SH-SY5Y (cell line): Measurements from ENCODE around the gene STXBP6.

Experiments used
- GATA2 ChIP-seq: IDR thresholded peaks from 2 replicates; pipeline ENCODE4 v1.6.1; 2011; ENCODE audit warnings: mild to moderate bottlenecking, low read depth, low read length
- GATA3 ChIP-seq: IDR thresholded peaks from 2 replicates; pipeline ENCODE4 v1.6.1; 2011; ENCODE audit warnings: low read depth, mild to moderate bottlenecking, low read length, moderate library complexity

The STXBP6 gene

DNA sequence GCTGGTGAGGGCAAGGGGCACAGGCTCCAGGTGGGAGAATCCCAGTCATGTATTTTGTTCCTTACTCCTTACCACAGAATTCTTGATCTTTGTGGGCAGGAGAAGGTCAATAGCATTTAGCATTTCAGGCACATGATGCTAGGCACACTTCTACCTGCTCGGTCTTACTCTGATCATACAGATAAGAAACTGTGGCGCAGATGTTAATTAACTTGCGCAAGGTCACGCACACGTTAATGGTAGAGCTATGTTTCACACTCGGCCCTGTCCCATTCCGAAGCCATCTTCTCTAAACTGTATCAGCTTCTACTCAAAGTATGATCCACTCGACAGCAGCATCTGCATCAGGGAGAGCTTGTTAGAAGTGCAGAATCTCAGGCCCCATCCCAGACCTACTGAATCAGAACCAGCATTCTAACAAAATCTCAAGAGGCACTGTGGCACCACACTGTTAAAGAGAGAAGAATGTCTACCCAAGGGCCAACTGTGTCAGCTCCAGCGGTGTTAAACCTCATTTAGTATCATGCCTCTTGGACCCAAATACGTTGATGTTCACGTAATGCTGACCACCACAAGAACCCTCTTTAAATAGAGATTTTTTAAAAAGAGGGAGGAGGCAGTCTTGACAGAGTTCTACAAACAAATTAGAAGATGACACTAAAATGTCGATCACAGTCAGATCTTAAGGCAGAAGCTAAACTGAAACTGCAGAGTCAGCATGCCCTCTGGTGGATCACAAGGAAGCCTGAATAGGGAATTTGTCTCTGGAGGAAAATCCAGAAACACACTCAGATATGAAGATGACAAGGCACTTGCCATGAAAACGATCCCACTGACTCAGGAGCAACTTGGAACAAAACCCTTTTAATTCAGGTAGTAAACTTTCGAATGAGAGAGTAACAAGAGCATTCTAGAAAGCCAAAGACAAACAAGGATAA is 7.3 kb downstream of the STXBP6 start:
- TF ChIP-seq GATA2 (no peak), GATA3 (no peak)

DNA sequence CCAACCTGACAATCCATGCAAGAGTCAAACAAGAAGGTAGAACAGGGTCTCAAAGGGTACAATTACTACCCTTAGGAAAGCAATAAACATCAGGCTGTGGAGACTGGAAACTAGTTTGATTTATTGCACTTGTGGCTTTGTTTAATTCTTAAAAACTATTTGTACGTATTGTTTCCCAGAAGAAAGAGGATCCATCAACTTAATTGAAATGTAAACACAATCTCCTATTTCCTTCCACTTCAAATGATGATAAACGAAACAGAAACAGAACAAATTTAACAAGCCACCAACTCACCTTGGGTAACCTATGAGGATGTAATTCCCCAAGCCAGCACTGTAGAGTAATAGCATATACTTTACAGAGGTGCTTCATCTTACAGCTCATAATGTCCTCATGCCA is 8.0 kb downstream of the STXBP6 start:
- no peak for TF ChIP-seq GATA3
- no peak for TF ChIP-seq GATA2

DNA sequence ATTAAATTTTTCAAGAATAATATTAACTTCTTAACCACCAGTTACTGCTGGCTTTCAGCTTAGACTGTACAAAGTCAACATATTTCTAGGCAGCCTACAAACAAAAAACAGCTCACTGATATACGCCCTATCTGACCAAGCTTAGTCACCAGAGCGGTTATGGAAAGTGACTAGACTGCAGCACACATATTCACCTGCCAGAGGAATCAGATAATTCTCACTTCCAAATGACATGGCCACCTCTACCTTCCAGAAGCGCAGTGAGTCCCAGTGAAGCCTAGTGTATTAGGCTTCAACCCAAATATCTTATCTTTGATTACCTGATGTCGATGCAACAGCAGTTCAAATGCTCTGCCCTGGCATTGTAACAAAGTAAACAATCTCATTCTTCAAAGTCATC is 8.5 kb downstream of the STXBP6 start:
- TF ChIP-seq GATA2 (no peak), GATA3 (no peak)

DNA sequence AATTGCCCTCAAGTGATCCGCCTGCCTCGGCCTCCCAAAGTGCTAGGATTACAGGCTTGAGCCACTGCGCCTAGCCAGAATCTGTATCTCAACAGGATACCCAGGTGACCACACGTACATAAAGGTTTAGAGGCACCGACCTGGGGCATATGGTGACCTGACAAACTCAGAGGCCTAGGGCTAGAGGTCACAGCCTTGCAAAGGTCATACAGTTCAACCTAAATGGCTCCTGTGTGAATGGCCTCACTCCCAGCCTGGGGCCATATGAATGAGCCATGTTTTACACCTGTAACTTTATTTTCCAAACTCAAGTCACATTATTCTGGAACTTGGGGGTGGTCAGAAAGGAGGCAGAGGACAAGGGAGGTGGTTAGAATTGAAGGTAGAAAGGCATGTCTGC is 10.0 kb downstream of the STXBP6 start:
- TF ChIP-seq GATA3 (no peak), GATA2 (no peak)

DNA sequence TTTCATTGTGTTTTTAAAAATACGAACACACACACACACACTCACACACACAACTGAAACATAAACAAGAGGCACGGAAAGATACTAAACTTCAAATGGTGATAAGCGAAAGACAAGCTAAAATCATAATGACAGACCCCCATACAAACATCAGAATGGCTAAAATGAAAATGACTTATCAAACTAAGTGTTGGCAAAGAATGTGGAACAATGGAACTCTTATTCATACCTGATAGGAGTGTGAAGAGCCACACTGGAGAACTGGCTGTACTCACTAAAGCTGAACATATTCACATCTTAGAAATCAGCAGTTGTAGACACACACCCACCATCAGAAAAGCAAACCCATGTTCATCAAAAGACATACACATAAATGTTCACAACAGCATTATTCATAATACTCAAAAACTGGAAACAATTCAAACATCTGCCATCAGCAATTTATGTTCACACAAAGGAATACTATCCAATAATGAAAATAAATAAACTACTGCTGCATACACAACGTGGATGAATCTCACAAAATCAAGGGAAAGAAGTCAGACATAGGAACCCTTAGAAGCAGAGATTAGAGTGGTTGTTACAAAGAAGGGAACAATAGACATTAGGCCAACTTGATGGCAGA is 11.8 kb downstream of the STXBP6 start:
- TF ChIP-seq GATA3 = no peak
- TF ChIP-seq GATA2 = no peak

DNA sequence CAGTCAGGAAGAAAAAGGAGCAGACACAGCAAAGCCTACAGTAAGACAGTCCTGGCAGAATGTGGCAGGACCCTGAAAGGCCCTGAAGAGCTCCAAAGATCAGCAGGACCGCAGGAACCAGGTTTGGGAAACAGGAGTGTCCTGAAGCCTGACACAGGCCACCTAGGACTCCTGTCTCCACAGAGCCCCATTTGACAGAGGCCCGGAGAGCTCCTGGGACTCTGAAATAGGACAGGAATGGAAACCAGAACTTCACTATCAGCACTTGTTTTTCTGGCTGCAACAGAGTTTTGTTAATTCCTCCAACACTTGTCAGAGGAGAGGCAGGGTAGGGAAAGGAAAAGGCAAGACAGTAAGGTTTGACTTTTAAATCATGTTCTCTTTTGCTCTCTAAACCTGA is 12.9 kb downstream of the STXBP6 start:
- TF ChIP-seq GATA3 (no peak), GATA2 (no peak)

DNA sequence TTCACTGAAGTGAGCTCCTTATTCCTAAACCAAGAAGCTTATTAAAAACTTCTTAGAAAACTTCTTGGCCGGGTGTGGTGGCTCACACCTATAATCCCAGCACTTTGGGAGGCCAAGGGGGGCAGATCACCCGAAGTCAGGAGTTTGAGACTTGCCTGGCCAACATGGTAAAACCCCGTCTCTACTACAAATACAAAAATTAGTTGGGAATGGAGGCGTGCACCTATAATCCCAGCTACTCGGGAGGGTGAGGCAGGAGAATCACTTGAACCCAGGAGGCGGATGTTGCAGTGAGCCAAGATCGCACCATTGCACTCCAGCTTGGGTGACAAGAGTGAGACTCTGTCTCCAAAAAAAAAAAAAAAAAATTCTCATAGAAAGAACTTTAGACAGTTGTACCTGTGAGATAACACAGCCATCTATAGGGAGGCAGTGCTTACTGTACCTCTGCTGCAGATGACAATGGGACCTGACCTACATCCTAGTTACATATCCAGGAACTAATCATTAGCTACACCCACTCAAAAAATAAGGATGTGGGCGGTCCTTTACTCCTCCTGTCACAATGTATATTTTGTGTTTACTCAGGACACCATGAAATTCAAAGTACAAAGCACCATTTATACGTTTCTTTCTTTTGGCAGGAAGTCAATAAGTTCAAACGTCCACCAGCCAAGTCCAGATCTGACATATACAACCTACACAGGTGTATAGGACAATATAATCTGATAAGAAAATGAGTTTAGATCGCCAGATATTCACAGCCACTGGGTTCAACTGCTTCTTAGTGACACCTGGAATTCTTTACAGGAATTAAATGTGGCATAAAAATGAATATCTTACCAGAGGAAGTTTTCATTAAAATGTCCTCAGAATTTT is 14.9 kb downstream of the STXBP6 start:
- TF ChIP-seq GATA3 (no peak), GATA2 (no peak)

DNA sequence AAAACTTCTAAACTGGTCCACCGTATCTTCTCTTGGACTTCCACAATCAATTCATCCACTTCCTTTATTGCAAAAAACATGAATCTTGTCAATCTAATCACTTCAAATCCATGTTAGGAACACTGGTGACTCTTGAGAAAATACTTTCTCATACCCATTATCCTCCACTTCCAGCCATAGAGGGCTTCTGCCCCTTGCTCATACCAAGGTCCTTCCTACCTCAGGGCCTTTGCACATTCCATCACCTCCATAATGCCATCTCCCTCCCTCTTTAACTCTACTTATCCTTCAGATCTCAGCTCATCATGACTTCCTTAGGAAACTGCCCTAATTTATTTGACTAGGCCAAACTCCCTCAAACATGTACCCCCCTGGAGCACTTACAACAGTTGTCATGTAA is 16.6 kb downstream of the STXBP6 start:
- no peak for TF ChIP-seq GATA2
- TF ChIP-seq GATA3 = no peak

DNA sequence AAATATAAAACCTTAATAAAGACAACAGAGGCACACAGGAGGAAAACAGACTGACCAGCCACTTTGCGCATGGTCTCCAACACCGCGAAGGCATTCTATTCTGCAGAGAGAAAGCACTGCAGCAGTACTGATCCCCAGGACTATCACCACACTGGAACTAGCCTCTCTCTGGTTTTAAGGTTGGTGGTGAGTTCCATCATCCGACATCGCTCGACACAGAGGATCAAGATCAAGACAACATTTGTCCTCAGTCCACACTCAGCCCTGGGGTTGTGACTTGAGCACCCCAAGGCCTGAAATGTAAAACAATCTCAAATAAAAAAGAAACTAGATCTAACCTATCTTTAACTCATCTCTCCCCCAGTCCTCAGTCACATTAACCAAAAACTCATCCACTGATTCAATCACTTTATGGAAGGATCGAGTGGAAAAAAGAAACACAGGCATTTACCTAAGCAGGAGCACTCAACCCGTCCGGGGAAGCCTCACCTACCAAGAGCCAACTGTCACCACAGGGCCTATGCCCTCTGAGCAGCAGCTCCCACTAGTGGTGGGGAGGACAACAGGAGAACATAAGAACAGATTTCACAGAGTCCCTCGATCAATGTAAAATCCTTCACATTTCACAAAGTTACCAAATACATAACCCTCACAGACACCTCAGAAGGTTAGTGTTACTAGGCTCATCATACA is 17.7 kb downstream of the STXBP6 start:
- TF ChIP-seq GATA2 = no peak

DNA sequence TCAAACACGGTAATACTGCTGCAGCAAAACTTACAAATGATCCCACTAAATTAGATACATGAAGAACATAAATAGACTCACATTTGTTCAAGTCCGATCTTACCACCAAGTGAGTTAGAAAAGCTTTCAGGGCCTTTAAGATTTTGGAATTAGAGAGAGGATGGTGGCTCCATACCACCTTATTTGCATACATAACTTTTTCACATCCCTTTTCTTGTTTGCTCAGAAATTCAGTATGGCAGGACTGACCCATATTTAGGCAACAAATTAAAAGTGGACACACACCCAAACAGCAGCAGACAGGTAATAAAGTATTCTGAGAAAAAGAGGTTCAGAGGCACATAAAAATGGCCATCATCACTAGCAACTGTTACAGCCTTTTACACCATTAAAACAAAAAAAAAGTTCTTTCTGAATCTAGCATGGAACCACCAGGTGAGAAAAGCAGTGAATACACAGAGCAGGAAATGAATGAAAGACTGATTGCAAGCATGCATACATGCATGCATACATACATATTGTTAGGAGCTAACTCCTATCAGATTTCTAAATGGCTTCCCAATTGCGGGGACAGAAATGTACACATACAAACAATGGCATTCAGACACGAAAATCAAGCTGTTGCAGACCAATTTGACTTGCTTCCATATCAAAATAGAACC is 23.3 kb downstream of the STXBP6 start:
- TF ChIP-seq GATA2 (no peak), GATA3 (no peak)

DNA sequence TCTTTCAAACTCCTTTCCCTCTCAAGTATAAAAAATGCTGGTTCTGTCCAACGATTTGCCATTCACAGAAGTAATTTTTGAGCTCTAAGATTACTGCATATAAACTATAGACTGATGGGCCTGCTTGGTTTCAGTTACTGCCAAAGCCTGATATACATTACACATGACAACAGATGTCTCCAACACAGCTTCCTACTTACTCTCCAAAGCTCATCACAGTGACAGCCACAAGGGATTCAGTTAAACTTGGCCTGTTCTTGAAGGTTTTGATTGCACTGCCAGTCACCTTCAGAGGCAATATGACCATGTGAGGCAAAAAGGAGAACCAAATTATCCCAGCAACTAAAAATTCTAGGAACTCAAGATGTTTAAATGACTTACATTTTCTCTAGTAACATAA is 30.1 kb downstream of the STXBP6 start:
- TF ChIP-seq GATA2 = no peak
- no peak for TF ChIP-seq GATA3

DNA sequence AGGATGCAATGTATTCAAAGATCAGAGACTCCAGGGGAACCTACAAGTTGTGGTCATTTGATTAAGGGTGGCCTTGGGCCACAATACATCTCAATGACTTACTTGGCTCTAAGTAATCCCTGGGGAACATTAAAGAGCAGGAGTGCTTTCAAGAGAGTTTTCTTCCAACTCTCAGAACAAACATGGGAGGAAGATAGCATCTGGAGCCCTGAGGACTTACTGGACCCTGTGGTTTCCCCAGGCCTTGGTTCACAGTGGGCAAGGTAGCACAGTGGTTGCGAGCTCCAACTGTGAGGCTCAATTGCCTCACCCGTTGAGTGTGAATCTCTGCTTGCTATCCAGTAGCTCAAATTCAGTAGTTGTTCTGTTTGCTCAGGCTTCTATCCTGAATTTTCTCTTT is 32.4 kb downstream of the STXBP6 start:
- TF ChIP-seq GATA2 (no peak), GATA3 (no peak)

DNA sequence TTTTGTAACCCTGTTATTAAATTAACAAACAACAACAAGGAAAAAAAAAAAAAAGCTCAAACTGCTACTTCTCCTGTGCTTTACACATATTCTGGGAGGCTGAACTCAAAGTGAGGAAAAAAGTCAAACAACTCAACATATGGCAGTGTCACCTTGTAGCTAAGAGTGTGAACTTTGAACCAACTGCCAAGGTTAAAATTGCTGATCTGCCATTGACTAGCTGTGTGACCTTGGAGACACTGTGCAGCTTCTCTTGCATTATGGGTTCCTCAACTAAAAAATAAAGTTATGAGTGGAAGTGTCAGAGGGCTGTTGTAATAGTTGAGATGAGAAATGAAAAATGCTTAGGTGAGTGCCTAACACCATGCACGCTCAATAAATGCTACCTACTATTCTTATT is 34.2 kb downstream of the STXBP6 start:
- TF ChIP-seq GATA3 (no peak), GATA2 (no peak)

DNA sequence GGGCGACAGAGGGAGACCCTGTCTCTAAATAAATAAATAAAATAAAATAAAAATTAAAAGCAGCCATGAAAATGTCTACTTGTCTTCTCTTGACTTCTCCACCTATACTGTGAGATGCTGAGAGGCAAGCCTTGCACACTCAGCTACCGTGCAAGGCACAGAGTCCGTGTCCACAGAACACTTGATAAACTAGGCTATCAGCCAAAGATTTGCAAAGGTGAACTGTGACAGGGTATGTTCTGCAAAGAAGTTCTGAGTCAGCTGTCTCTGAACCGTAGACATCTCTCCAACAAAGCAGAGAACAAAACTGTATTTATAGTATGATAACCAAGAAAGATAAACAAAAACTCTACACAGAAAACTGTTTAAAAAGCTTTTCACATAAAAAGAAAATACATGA is 35.5 kb downstream of the STXBP6 start:
- no peak for TF ChIP-seq GATA2
- no peak for TF ChIP-seq GATA3
